NCI-H748 treated with DMSO at 0.1 percent for 48 hours (cell line): Measurements from ENCODE around the gene MUC6.

ENCODE experiments used
- DNase-seq: peaks from one replicate; lab custom pipeline; 2025; lab: John Stamatoyannopoulos, UW

The MUC6 gene

GRCh38 chr11:967995-968751 is 68.3 kb downstream of the MUC6 start:
- no peak for DNase-seq

- DNase-seq, result no peak
Measured at GRCh38 chr11:965206-965775, 71.2 kb downstream of the MUC6 start.

GRCh38 chr11:963852-964251 is 72.7 kb downstream of the MUC6 start:
- DNase-seq, result no peak
